Activated naive CD4-positive, alpha-beta T cell (primary cell): ENCODE results near the gene SIGLEC9.

ENCODE experiments used
- DNase-seq, 4 experiments: peaks; one replicate each; lab custom pipeline; 2025; lab: John Stamatoyannopoulos, UW

SIGLEC9 gene

DNA sequence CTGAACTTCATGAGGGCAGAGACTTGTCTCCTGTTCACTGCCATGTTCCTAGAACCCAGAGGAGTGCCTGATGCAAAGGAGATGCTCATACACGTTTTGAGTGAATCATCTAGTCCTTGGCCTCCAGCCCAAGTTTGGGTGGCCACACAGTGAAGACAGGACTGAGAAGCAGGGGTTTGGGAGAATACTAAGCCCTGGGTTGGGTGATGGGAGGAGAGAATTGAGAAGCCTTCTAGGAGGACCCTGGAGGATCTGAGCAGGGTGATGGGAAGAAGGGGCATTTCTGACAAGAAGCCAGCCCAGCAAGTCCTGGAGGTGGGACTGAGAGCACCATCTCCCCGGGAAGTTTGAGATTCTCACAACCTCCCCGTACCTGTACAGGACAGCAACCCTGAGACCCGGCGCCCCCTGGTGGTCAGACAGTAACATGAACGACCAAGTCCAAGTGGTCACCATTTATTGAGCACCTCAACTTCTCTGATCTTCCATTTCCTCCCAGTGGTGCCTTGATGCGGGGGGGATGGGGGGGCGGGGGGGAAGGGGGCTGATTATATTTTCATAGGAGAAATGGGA, 27.5 kb upstream of the SIGLEC9 start:
- DNase-seq = peak; percentile 23 to 59 (median 56)

DNA sequence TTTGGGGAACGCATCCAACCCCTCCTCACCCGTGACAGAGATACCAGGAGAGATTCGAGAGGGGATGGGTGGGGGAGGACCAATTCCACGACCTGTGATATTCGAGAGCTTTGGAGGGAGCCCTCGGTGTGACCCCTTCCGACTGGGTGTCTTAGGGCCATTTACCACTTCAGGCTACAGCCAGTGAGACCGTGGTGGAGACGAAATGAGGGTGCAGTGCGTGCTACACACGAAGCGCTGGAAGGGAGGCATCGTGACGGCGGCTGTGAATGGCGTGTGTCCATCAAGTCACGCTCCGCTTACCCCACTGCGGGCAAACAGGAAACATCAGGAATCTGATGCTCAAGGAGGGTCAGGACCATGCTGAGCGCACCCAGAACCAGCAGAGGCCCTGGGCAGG, 26.9 kb upstream of the SIGLEC9 start:
- DNase-seq = no peak

DNA sequence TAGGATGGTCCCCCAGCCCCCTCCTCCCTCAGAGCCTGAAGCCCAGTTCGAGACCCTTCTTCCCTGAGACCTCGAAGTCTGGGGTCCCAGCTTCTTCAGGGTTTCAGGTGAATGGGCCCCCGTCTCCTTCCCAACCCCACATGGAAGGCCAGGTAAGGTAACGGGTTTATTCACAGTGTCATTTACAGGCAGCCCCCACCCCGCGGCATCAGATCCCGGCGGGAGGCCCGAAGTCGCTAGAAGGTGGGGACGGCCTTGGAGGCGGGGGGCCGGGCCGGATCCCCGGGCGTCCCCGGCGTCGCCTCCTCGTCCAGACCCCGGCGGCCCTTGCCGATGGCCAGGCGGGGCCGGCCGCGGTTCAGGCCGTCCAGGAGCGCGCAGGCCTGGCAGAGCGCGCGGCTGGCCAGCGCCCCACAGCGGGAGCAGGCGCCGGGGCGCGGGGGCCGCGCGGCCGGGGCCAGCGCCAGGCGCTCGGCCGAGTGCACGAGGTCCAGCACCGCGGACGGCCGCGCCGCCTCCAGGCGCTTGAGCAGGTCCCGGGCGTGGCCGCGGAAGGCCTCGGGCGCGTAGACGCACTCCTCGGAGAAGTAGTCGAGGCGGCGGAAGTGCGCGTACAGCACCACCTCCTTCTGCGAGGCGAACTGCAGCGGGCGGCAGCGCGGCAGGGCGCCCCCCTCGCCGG, 26.2 kb upstream of the SIGLEC9 start:
- peak in 2 of 4 experiments; percentile 39 to 60 for DNase-seq

DNA sequence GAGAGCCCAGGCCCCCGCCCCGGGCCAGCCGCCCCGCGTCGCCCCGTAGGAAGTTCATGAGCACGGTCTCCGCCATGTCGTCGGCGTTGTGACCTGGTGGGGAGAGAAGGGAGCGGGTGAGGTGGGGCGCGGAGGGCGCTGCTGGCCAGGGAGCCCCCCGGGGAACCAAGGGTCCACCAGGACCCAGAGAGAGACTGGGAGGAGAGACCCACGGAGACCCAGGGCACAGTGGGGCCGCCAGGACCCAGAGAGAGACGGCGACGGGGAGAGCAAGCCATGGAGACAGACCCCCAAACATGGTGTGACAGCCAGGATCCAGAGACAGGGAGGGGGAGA, 25.7 kb upstream of the SIGLEC9 start:
- DNase-seq = no peak

DNA sequence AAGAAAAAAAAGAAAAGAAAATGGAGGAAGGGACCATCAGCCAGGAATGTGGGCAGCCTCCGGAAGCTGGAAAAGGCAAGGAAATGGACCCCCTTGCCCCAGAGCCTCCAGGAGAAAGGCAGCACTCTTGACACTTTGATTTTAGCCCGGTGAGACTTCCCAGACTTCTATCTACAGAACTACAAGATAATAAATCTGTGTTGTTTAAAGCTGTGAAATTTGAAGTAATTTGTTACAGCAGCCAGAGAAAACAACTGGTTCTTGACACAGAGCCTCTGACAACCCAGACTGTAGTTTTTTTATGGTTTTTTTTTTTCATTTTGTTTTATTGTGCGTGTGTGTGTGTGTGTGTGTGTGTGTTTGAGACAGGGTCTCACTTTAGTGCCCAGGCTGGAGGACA, 24.1 kb upstream of the SIGLEC9 start:
- no peak for DNase-seq

DNA sequence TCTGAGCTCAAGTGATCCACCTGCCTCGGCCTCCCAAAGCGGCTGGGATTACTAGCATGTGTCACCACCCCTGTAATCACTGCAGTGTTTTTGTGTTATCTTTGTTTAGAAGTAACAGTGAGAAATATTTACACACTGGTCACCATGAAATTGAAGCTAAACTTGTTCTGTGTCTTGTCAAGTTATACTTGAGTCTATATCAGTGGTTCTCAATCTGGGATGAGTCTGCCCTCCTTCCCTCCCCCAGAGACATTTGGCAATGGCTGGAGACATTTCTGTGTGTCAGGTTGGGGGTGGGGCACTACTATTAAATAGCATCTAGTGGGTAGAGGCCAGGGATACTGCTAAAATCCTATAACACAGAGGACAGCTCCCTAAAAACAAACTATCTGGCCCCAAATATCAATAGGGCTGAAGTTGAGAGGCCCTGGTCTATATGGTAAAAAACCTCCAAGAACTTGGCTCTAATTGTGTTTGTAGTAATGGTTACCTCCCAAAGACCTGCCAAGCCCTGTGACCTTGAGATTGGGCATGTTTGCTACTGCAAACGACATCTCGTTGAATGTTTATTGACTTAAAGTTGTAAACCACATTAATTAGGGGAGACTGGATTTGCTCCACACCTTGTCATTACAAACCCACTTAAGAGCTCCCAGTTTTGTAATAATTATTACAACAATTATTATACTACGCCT, 23.4 kb upstream of the SIGLEC9 start:
- DNase-seq = no peak

DNA sequence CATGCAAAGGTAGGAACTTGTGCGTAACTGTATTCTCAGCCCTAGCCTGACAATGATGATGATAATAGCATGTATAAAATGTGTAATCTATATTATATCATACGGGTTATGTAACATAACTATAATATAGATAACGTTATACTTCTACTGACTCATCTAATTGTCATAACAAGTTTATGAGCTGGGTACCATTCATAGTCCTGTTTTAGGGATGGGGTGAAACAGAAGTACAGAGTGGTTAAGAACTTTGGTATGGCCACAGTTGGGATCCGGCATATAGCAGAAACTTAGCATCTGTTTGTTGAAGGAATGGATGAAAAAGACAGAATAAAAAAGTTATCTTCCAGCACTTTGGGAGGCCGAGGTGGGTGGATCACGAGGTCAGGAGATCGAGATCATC, 21.7 kb upstream of the SIGLEC9 start:
- no peak for DNase-seq

DNA sequence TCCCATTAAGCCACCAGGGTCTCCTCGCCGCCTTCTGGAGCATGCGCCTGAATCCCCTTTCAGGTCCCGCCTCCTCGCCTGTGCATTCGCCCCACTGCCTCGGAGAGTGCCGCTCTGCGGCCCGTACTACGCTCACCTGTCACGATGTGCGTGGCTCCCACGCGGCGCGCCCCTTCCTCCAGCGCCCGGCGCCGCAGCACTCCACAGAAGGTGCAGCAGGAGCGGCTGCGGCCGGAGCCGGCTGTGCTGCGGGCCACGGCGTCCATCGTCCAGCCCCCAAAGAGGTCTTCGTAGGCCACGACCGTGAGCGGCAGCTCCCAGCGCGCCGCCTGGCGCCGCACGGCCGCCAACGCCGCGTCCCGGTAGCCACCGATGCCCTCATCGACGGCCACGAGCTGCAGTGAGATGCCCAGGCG, 20.8 kb upstream of the SIGLEC9 start:
- DNase-seq = no peak

DNA sequence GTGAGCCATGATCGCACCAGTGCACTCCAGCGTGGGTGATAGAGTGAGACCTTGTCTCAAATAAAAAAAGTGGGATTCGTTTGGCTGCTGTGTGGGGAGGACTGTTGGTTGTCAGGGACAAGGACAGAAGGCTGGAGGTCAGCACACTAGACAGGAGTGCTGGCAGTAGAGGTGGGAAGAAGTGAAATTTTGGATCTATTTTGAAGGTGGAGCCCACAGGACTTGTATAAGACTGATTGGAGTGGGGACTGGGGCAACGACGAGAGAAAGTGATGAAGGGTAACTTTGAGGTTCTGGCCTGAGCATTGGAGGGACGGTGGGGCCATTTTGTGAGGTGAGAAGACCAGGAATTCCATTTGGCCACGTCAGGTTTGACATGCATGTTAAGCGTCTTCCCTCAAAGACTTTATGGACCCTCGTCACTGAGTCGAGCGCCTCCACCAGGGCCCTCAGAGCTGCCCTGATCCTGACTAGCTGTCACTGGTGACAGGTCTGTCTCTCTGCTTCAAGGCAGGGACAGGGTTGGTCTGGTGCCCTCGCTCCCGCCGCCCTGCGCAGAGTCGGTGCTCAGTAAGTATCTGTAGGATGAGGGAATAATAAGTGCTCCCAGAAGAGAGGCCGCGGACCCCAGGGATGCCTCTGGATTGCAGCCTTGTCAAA, 17.2 kb upstream of the SIGLEC9 start:
- DNase-seq = no peak

DNA sequence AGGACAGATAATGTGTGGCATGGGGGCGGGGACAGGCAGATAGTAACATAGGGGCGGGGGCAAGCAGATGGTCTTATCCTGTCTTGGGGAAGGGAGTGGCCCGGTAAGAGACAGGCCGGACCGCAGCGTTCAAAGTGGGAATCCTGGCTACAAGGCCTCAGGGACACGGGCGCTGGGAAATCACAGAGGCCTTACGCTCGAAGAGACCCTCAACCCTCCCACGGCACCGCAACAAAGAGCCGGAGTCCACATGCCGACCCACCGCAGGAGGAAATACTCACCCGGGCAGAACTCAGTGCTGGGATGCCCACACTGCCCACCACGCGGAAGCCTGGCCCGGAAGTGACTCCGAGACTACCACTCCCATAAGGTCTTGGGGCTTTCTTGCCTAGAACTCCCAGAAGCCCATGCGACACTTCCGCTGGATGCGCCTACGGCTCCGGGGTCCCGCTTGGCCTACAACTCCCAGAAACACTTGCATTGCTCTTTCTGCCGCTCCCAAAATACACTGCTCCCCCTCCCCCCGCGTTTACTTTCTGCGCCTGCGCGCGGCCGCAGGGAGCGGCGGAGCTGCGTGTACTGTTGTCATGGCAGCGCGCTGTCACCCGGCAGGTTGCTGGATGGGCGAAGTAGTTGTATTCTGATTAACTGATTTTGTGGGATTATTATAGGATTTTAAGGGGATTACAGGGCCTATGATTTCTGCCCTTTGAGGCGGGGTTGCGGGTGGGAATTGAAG, 16.5 kb upstream of the SIGLEC9 start, which contains the start of gene CTU1:
TSS of gene CTU1 (minus strand) at position 344 of the 739 bp plus-strand sequence. CDS start 3,840 bp downstream, outside the sequence.
- peak; percentile 89 to 96 (median 94) for DNase-seq

DNA sequence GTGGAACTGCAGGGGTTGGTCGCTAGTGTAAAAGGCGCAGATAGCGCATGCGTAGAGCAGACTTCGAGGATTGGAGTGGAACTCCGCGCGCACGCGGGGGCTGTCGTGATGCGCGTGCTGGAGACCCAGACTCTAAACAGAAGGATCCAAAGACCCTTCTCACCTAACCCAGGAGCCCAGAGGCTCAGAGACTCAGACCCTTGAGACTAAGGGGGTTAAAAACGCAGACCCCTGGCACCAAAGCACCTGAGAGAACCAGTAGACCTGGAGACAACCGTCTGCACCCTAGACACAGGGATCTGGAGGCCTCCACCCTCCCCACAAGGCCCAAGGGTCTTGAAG, 15.9 kb upstream of the SIGLEC9 start:
- peak in 3 of 4 experiments; percentile 69 to 78 (median 71) for DNase-seq

DNA sequence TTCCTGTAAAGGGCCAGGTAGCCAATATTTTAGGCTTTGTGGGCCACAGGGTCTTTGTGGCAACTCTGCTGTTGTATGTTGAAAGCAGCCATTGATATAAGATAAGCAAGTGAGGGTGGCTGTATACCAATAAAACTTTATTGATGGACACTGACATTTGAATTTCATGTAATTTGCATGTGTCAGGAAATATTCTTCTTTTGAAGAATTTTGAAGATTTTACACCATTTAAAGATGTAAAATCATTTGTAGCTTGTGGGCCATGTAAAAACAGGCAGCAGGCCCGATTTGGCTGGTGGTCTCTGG, 14.1 kb upstream of the SIGLEC9 start:
- no peak for DNase-seq

DNA sequence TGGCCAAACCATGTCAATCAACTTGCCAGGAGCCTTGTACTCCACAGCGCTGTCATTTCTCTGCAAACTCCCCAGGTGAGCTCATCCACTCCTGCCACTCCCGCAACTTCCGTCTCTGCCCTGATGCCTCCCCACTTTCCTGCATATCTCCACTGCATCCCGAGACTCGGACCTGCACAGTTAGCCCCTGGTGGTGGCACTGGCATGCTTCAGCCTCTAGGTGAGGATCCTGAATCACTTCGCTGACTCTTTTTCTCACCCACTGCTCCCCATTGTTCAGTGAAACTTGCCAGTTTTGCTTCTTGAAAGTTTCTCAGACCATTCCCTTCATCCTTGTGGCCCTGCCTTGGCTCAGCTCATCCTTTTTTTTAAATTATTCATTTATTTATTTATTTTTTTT, 13.1 kb upstream of the SIGLEC9 start:
- DNase-seq = no peak

DNA sequence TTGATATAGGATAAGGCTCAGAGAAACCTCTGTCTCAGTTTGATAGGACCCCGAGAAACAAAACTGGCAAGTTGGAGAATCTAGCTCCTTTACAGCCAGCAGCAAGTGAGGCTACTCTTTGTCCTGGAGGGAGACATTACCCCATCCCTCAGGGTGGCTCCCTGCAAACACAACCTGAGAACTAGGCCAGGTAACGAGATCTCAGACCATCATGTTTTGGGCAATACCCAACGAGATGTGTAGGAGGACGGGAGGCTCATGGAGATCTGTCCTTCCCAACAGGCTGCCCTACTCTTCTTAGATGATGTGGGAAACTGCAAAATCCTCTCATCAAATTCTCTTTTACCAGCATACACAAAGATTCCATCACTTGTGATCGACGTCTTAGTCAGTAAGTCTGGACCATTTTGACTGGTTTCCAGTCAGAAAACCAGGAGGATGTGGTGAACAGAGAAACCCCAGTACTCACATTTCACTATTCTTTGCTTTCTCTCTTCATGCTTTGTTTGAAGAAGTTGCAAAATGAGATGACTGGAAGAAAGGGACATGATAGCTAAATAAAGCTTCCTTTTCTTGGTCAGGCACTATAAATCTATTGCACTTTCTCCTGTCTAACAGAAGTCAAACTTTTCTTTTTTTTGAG, 10.5 kb upstream of the SIGLEC9 start:
- DNase-seq = no peak

DNA sequence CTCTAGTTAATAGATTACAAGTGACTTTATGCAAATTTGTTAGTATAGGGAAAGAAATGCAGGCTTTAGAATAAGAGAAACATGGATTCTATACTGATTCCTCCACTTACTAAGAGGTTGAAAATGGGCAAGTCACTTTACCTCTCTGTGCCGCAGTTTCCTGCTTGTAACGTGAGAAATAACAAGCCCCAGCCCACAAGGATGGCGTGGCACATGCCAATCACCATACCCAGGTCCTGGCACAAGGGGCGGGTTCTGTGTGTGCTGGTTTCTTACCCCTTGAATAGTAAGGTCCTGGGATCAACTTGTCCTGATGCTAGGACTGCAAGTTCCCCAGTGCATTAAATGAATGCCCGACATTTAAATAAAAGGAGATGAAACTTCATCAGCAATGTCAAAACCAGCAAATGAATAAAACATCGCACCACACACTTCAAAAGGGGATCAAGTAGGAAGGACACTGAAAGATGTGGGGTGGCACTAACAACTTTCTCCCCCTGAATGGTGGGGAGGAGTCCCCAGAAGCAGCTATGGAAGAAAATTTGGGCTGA, 7.9 kb upstream of the SIGLEC9 start:
- no peak for DNase-seq

DNA sequence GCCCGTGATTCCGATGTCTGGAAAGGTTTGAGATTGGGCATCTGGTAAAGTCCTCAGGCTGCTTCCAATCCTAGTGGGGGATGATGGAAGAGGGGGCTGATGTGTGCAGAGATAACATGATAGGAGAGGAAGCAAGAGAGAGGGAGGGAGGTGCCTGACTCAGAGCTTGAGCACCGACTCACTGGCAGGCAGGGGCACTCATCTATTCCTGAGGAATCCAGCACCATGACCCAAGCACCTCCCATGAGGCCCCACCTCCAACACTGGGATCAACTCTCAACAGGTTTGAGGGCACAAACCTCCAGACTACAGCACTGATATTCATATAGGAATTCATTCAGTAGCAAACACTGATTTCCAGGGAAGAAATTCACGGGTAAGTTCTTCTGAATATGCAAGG, 5.6 kb upstream of the SIGLEC9 start:
- no peak for DNase-seq

DNA sequence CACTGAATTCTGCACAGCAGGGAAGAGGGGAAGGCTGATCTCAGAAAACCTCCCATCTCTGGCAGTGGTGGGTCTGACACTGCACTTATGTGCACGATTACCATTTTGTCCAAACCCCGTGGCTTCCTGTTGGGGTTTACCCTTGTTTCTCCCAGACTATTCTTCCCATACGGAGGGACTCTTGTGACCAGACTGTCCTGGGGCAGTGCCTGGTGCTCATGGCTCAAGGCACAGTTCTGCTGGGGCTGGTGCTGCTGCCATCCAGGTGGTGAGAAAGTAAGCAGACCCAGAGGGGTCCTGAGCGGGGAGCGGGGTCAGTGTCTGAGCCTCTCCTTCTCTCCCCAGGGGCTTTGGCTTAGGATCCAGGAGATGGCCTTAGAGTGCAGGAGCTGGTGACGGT, 5.1 kb upstream of the SIGLEC9 start:
- DNase-seq = no peak

DNA sequence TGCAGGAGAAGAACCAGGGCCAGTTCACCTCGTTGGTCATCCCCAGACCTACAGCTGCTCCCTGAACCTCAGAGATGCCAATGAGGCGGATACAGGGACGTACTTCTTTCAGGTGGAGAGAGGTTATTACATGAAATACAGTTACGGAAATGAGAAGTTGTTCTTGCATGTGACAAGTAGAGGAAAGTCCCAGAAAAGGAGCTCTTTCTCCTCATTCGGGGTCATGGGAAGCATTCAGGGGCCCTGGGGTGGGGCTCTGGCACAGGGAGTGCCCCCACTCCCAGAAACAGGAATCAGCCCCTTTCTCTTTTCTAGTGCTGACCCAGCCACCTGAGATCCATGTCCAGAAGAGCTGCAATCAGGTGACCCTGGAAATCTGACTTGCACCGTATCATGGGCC, 4.5 kb upstream of the SIGLEC9 start:
- DNase-seq = no peak

DNA sequence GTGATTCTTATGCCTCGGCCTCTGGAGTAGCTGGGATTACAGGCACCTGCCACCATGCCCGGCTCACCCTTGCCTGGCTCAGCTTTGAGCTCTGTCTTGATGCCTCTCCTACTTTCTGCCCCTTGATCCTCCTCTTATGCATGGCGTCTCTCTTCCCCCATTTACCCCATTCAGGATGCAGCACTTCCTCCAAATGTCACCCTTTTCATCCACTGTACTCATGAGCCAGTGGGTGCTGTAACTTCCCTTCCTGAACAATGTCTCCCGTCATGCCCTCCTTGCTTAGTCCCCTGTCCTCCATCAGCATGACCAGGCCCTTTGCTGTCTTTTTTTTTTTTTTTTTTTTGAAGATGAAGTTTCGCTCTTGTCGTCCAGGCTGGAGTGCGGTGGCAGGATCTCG, 3.4 kb upstream of the SIGLEC9 start:
- DNase-seq = no peak

DNA sequence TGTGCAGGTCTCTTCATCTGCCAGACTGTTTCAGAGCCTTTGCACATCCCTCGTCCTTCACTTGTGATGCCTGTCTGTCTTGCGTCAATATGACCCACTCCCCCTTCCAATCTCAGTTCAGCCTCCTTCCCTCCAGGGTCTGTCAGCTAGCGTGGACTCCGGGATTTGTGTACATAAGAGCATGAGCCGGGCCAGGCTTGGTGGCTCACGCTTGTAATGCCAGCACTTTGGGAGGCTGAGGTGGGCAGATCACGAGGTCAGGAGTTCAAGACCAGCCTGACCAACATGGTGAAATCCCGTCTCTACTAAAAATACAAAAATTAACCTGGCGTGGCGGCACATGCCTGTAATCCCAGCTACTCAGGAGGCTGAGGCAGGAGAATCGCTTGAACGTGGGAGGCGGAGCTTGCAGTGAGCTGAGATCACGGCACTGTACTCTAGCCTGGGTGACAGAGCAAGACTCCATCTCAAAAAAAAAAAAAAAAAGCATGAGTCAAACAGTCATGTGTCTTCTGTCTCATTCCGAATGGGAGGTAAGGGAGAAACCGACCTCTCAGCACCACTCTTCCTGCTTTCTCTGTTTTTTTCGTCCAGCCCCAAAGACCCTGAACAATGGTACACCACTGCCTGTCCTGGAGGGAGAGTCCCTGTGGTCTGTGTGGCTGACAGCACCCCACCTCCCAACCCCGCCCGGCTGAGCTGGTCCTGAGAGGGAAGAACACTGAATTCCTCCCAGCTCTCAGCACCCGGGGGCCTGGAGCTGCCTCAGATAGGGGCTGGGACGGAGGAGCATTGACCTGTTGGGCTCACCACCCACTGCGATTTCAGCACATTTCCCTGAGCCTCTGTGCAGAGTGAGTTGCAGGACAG, 2.4 kb upstream of the SIGLEC9 start:
- no peak for DNase-seq

DNA sequence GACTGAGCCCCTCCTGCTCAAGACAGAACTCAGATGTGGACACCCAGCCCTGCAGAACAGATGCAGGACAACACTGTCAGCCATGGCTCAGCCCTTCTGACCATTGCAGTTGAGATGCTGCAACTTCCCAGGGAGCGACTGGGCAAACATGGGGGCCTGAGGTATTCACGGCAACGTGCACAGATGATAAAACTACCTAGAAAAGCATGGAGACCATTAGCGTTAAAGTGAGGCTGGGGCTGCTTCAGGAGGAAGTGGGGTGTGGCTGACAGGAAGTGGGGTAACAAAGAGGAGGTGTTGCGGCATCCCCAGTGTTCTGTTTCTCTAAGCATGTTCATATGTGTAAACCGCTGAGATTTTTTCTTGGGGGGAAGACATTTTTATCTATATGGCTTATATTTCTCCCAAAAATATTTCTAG, 1.3 kb upstream of the SIGLEC9 start:
- DNase-seq = peak in 2 of 4 experiments; percentile 23 to 32
